ENCODE data around the gene BAHD1. TPM values are rescaled to one million over a fixed set of nuclear protein-coding genes. Genes with fewer than 3 reads are reported as not detected.
"Not testable (repeated sequence)": the region's sequence is repeated elsewhere in the genome, so short reads cannot be mapped to it uniquely, and the experiment has no call there.

BAHD1 gene
- polyA plus RNA-seq, 1 donor: 22.8 TPM

- DNase-seq: no peak
Observed at GRCh38 chr15:40443846-40444245, 3.1 kb downstream of the BAHD1 start.

- DNase-seq: no peak
Observed at GRCh38 chr15:40444736-40445135, 4.0 kb downstream of the BAHD1 start.

GRCh38 chr15:40445421-40445922 lies 4.7 kb downstream of the BAHD1 start:
- DNase-seq: no peak

GRCh38 chr15:40446144-40446543 lies 5.4 kb downstream of the BAHD1 start:
- DNase-seq: no peak

- no peak for DNase-seq
Observed at GRCh38 chr15:40448354-40448753, 7.6 kb downstream of the BAHD1 start.

- DNase-seq: no peak
Observed at GRCh38 chr15:40449275-40449674, 8.5 kb downstream of the BAHD1 start.

- no peak for DNase-seq
Observed at GRCh38 chr15:40450047-40450446, 9.3 kb downstream of the BAHD1 start.

GRCh38 chr15:40451527-40452158 lies 10.9 kb downstream of the BAHD1 start:
- DNase-seq: no peak

GRCh38 chr15:40452296-40453090 lies 11.7 kb downstream of the BAHD1 start:
- no peak for DNase-seq

GRCh38 chr15:40453941-40454340 lies 13.2 kb downstream of the BAHD1 start:
- DNase-seq: not testable (repeated sequence)

GRCh38 chr15:40454904-40455391 lies 14.2 kb downstream of the BAHD1 start:
- DNase-seq: no peak

GRCh38 chr15:40456299-40456712 lies 15.6 kb downstream of the BAHD1 start:
- no peak for DNase-seq

- DNase-seq: no peak
Observed at GRCh38 chr15:40456738-40457137, 16.0 kb downstream of the BAHD1 start.

- no peak for DNase-seq
Observed at GRCh38 chr15:40458495-40459371, 18.0 kb downstream of the BAHD1 start.

- no peak for DNase-seq
Observed at GRCh38 chr15:40459391-40460015, 18.8 kb downstream of the BAHD1 start.

- no peak for DNase-seq
Observed at GRCh38 chr15:40460404-40460803, 19.7 kb downstream of the BAHD1 start.

GRCh38 chr15:40461958-40462357 lies 21.2 kb downstream of the BAHD1 start:
- DNase-seq: no peak

- DNase-seq: no peak
Observed at GRCh38 chr15:40463279-40463678, 22.5 kb downstream of the BAHD1 start.

GRCh38 chr15:40463886-40464545 lies 23.3 kb downstream of the BAHD1 start:
- no peak for DNase-seq

- no peak for DNase-seq
Observed at GRCh38 chr15:40464595-40465185, 23.9 kb downstream of the BAHD1 start.

GRCh38 chr15:40465939-40466338 lies 25.2 kb downstream of the BAHD1 start:
- no peak for DNase-seq

Data from left kidney (tissue), 2 donors.